UCSD-AML1 (cell line): Measurements from ENCODE around the gene SLC44A3.
"Not testable (repeated sequence)": the region's sequence is repeated elsewhere in the genome, so short reads cannot be mapped to it uniquely, and the experiment has no call there.

ENCODE experiments used
- DNase-seq: peaks from one replicate; lab custom pipeline; 2025; ENCODE audit not compliant: unreplicated experiment; lab: John Stamatoyannopoulos, UW

The SLC44A3 gene

DNA sequence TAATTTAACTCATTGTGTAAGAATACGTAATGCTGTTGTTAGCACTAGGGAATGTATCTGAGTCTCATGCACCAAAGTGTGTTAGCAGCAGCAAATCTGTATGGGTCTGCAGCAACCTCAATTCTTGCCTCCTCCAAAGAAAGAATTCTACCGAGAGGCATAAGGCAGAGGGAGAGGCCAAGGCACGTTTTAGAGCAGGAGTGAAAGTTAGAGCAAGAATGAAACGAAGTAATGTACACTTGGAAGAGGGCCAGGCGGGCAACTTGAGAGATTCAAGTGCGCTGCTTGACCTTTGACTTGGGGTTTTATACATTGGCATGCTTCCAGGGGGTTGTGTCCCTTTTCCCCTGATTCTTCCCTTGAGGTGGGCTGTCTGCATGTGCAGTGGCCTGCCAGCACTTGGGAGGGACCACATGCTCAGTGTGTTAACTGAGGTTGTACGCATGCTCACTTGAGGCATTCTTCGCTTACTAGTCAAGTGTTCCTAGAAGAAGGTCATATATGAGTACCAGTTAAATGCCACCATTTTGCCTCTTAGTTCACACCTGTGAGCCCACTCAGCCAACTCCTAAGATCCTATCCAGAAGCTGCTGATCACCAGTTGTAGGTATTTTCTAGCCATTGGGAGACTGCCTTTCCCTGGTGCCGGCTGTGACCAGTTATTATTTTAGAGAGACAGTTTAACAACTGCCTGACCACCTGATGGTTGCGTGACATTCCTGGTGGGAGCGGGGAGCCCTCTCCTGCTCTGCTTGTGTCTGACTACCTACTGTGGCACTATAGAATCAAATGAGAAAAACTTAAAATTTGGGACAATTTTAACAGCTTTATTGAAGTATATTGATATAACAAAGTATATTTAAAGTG lies 109.4 kb downstream of the SLC44A3 start:
- no peak for DNase-seq

DNA sequence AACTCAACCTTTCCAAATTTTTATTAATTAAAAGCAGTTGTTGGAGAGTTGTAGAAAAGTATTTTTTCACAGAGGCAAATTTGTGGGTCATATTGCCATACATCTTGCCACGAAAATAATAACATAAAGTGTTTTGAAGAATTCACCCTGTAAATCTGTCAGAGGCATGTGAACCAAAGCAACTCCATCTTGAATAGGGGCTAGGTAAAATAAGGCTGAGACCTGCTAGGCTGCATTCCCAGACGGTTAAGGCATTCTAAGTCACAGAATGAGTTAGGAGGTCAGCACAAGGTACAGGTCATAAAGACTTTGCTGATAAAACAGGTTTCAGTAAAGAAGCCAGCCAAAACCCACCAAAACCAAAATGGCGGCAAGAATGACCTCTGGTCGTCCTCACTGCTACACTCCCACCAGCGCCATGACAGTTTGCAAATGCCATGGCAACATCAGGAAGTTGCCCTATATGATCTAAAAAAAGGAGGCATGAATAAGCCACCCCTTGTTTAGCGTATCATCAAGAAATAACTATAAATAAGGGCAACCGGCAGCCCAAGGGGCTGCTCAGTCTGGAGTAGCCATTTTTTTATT lies 111.2 kb downstream of the SLC44A3 start:
- DNase-seq, result no peak

DNA sequence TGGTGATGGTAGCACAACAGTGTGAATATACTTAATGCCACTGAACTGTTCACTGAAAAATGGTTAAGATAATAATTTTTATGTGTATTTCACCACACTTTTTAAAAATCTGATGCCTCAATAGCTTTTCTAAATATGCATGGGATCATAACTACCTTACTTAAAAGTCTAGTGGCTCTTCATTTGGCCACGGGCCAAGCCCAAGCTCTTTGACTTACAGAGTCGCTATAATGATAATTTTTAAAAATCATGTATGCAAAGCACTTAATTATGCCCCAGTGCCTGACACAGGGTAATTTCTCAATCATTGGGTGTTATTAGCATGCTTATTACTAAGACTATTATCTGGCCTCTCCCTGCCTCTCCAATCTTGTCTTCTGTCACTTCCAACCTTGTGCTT lies 114.4 kb downstream of the SLC44A3 start:
- no peak for DNase-seq

DNA sequence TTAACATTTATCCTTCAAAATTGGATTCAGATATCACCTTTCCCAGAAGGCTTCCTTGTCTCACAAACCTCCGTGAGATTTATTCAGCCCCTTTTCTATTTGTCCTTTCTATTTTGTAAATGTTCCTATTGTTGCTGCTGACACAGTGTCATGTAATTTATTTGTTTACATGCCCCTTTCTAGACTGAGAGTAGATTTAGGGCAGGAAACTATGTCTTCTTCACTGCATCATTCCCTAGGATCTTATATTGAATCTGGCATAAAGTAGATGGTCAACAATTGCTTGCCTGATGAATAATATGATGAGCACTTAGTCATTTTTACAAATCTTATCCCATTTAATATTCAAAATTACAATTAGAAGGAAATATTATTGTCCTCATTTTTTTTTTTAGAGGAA lies 114.9 kb downstream of the SLC44A3 start:
- DNase-seq, result no peak

DNA sequence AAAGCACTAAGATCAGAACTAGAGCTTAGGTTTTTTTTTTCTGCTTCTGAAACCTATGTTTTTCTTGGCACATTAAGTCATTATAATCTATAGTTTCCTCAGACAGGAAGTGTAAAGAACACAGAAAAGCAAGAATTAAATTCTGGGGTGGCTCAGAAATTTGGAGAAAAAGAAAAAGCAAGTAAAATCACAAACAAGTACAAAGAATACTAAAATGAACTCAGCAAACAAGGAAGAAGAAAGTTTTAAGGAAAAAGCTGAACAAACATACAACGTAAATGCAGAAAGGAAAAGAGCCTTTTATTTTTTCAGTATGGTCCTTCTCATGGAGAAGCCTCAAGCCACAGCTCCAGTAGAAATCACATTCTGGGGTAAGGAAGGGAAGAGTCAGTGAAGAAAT lies 115.3 kb downstream of the SLC44A3 start:
- DNase-seq, result no peak

DNA sequence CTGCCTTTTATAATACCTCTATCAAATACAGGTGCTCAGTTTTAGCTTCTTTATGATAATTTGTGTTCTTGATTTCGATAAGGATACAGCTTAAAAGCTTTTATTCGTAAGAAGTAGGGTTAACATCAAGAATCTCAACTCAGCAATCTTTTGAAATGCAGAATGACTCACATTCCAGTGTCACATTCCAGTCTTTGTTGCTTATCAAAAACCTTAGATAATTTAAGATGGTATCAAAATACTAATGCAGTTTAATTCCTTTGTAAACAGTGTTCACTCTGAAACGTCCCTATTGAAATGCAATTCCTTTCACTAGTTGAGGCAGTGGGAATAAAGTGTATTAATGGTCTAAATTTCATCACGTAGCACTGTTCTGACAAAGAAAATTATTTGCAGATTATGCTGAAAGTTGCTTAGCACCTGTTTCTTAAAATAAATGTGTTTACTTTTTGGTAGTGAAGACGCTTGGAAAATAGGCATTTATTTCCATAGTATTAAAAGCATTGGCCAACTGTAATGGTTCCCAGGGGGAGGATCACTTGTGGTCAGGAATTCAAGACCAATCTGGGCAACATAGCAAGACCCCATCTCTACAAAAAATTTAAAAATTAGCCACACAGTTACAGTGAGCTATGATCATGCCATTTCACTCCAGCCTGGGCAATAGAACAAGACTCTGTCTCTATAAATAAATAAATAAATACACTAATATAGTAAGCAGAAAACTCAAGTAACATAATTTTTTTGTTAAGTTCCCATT lies 116.9 kb downstream of the SLC44A3 start:
- no peak for DNase-seq

DNA sequence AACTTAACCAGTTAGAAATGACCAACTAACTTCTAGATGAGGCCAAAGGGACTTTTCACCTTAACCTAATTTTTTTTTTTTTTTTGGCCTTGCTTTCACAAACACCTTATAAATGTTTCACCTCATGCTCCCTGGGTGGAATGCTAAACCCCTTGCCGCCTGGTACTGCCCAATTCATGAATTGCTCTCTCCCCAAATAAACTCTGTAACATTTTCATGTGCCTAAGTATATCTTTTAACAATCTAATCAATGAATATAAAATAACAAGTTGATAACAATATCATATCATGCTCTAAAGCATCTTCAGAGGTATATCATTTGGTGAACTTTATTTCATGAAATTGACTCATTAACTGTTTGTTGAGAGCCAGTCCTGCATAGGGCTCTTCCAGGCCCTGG lies 117.7 kb downstream of the SLC44A3 start:
- no peak for DNase-seq

DNA sequence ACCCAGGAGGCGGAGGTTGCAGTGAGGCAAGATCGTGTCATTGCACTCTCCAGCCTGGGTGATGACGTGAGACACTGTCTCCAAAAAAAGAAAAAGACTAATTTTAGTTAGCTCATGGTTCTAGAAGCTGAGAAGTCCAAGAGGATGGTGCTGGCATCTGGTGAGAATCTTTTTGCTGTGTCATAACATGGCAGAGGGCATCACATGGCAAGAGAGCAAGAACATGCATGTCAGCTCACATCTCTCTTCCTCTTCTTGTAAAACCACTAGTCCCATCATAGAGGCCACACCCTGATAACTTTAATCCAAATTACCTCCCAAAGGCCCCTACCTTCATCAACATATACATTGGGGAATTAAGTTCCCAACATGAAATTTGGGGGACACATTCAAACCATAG lies 120.6 kb downstream of the SLC44A3 start:
- DNase-seq, result no peak

DNA sequence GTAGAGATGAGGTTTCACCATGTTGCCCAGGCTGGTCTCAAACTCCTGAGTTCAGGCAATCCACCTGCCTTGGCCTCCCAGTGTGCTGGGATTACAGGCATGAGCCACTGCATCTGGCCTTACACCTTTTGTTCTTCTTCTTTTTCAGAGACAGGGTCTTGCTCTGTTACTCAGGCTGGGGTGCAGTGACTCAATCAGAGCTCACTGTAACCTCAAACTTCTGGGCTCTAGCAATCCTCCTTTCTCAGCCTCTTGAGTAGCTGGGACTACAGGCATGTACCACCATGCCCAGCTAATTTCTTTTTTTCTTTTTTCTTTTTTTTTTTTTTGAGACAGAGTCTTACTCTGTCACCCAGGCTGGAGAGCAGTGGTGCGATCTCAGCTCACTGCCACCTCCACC lies 121.3 kb downstream of the SLC44A3 start:
- DNase-seq, result not testable (repeated sequence)

DNA sequence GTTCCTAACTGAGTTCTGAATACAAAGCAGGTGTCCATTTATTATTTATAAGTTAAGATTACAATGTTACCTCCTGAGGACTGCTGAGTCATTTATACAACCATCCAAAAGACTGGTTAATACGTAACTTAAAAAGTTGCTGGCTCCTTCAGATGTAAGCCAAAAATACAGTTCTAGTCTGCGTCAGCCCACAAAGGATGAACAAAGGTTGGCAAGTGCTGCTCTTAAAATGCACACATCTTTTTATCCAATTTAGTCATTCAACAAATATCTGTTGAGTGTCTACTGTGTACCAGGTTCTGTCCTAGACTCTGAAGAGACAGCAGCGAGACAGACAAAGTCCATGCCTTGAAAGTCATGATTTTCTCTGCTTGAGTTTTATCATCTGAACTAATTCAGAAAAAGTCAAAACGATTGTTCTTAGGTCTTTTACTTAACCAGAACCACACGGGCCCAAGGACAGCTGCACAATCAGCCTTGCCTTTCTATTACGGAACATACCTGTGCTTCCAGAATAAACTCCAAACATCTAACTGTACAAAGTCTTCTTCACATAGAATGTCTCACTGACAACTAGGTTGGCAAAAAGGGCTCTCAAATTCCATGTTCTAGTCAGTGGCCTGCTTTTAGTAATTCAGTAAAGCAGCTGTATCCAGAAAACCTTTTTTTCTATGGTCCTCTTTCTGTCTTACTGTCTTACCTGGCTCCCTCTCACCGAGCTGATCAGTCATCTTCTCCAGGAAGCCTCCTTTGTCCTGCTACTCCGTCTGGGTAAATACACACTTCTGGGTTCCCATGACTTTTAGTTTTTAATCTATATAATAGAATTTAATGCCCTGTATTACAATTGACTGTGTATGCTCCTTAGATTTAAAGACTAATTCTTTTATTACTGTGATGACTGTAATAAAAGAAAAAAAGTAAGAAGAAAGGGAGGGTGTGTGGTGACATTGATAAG lies 122.3 kb downstream of the SLC44A3 start:
- no peak for DNase-seq
